NCI-H774 (cell line): ENCODE data around the gene ARRDC1.
"Not testable (repeated sequence)": the region's sequence is repeated elsewhere in the genome, so short reads cannot be mapped to it uniquely, and the experiment has no call there.

Experiments
- DNase-seq: peaks from one replicate; lab custom pipeline; 2025; lab: John Stamatoyannopoulos, UW

The ARRDC1 gene

GRCh38 chr9:137605121-137606004 is at the start of gene ARRDC1:
Gene ARRDC1 (plus strand): TSS chr9:137605686. CDS start chr9:137605718, 32 bp downstream.
- peak; percentile 93 for DNase-seq

- DNase-seq = no peak
Measured at GRCh38 chr9:137556069-137556838, 49.2 kb upstream of the ARRDC1 start.

GRCh38 chr9:137558127-137558526 is 47.4 kb upstream of the ARRDC1 start:
- DNase-seq = no peak

GRCh38 chr9:137564134-137564533 is 41.4 kb upstream of the ARRDC1 start:
- DNase-seq = no peak

DNA sequence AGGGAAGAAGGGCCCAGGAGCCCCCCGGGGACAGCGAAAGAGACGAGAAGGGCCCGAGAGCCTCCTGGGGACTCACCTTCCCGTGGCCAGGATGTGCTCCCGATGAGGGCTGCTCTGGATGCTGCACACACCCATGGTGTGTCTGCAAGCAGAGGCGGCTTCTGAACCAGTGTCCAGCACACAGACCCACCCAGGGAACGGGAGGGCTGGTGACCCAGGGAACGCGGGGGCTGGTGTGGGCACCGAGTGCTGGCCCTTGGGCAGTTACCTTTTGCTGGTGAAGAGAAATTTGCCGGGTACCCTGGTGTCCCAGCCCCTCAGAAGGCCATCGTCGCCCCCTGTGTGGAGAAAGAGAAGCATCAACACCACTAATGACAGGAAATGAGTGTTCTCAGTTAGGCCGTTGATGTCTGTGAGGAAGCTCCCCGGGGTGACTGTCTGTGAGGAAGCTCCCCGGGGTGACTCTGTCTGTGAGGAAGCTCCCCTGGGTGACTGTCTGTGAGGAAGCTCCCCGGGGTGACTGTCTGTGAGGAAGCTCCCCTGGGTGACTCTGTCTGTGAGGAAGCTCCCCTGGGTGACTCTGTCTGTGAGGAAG is 40.6 kb upstream of the ARRDC1 start:
- DNase-seq = no peak

- DNase-seq = not testable (repeated sequence)
Measured at GRCh38 chr9:137568445-137568844, 37.0 kb upstream of the ARRDC1 start.

DNA sequence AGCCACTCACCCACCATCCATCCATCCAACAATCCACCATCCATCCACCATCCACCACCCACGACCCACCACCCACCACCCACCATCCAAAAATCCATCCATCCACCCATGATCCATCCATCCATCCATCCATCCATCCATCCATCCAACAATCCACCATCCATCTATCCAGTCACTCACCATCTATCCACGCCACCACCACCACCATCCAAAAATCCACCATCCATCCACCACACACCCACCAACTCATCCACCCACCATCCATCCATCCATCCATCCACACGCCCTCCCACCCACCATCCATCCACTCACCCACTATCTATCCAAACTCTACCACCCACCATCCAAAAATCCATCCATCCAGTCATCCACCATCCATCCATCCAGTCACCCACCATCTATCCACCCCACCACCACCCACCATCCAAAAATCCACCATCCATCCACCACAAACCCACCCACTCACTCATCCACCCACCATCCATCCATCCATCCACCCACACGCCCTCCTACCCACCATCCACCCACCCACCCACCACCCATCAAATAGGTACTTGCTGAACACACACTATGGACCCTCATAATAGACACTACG is 35.8 kb upstream of the ARRDC1 start:
- DNase-seq = no peak

DNA sequence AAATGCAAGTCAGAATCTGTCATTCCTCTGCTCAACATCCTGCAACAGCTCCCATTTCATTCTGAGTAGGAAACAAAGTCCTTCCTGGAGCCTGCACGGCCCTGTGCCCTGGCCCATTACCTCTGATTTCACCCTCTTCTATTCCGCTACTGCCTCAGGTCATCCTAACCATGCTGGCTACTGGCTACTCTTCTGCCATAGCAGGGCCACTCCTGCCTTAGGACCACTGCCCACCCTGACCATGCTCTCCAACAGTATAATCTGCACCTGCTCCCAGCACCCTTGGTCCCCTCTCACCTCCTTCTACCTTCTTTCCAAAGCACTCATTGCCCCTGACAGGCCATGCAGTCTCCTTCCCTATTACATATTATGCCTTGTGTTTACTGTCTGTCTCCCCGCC is 34.9 kb upstream of the ARRDC1 start:
- no peak for DNase-seq

- no peak for DNase-seq
Measured at GRCh38 chr9:137574192-137574591, 31.3 kb upstream of the ARRDC1 start.

DNA sequence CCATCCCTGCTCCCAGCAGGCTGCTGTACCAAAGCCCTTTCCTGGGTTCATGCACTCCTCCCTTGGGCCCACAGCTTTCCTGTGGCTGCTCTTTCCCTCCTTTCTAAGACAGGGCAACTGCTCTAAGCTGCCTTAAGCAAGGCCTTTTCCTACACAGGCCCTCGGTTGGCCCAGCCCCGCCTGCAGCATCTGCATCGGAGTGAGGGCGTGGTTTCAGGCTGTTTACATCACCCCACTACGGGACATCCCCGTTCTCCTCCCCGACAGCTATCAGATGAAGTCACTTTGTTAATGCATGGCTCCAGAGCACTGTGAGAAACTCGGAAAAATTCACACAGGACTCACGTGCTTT is 30.1 kb upstream of the ARRDC1 start:
- no peak for DNase-seq

DNA sequence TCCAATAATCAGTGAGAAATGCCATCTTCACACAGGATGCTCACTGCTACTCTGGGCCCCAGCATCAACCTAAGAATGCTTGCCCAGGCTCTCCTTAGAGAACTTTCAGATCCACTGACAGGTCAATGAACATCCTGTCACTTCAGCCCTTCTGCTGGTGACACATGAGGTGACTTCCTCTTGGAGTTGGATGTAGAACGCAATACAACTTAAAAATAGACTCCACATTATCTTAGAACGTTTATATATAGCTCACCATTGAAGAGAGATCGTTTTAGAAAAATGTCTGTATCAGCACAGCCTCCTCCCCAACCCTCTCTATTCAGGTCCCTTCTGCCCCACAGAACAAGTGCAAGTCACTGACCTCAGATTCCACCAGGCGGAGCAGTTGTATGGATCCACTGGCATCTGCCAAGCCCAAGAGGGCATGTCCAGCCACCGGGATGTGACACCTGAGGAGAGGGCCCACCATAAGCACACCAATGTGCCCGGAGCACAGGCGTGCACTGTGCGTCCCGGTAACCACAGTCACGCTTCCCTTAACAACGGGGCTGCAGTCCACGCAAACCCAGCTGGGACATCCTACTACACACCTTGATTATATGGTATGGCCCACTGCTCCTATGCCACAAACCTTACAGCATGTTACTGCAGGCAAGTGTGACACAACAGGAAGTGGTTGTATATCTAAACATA is 29.6 kb upstream of the ARRDC1 start:
- no peak for DNase-seq

DNA sequence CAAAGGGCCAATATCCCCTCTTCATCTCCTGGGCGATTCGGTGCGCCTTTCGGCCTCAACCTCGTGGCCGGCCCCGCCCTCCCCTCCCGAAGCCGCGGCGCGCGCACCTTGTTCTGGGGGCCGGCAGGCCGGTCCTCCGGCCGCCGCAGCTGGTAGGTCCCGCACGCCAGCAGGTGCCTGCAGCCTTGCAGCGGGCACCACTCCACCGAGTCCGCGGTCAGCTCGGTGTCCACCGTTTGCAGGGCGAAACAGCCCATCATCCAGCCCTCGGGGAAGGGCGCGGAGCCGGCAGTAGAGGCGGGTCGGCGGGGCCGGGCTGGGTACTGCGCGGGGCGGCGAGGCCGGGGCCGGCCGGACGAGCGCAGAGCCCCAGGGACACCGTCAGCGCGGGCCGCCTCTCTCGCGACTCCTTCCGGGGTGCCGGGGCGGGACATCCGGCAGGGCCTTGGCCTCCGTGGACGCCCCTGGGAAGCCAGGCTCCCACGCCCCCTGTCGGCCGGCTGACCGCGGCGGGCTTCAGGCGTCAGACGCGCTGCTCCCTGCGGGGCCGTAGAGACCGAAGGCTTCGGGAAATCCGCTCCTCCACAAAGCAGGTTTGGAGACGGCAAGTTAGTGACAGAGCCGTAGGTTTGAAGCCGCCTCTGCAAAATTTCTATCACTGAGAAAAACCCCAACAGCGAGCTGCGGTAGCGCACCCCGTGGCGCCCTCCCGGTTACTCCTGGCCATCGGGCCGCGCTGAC is 26.8 kb upstream of the ARRDC1 start, which contains the start of gene DPH7:
Gene DPH7, minus strand, starts transcription at position 408 of the 741 bp plus-strand sequence. Its CDS starts 148 bp downstream, at position 260.
- DNase-seq = peak; percentile 95

- no peak for DNase-seq
Measured at GRCh38 chr9:137579259-137579604, 26.3 kb upstream of the ARRDC1 start.

- no peak for DNase-seq
Measured at GRCh38 chr9:137580209-137580953, 25.1 kb upstream of the ARRDC1 start.

GRCh38 chr9:137580954-137581322 is 24.5 kb upstream of the ARRDC1 start:
- DNase-seq = no peak

DNA sequence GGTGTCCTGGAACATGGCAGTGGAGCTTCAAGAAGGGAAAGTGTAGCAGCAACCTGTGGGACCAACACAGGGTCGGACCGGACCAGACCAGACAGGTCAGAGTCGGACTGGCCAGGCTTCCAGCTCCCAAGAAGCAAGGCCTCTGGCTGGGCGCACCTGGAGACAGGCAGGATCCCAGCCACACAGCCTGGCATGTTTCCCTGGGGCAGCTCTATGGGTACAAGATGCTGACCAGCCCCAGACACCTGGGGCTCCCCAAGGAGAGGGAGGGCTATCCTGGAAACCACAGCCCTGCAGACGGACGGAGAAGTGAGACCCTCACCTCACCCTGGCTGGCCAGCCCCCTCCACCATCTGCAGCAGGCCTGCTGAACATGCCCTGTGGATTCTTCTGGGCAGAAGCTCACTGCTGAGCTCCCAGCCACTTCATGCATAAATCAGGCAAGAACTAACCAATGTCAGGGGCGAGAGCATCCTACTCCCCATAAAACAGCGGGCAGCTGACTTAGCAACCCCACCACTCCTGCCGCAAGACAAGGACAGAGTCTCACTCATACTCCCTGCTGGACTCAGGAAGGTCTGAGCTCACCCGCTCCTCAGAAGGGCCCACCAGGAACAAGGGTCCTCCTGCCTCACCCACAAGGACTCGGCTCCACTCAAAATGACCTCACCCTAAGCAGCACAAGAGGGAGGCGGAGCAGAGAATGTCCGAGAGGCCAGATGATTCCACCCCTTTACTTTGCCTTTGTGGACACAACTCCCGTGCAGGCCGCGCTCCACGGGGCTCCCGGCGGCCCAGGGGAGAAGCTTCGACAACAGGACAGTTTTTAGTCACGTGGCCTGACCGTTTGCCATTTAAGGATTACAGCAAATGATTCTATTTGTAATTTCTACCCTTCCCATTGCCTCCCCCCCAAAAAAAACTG is 23.9 kb upstream of the ARRDC1 start:
- DNase-seq = no peak

GRCh38 chr9:137582286-137582860 is 23.1 kb upstream of the ARRDC1 start:
- DNase-seq = no peak

- no peak for DNase-seq
Measured at GRCh38 chr9:137583347-137583746, 22.1 kb upstream of the ARRDC1 start.

- DNase-seq = no peak
Measured at GRCh38 chr9:137583957-137584356, 21.5 kb upstream of the ARRDC1 start.
